Omental fat pad (tissue), 4 donors: ENCODE results near the gene PAGE4. TPM values are rescaled to one million over a fixed set of nuclear protein-coding genes. Genes with fewer than 3 reads are reported as not detected.

ENCODE experiments used
- ATAC-seq: fragments of 150-250 bp; one replicate; pipeline ENCODE4 v1.9.1; 2016; ENCODE audit warnings: mild to moderate bottlenecking, moderate library complexity; ENCODE audit not compliant: low FRiP score
- DNase-seq: peaks from one replicate; pipeline ENCODE4 v3.0.0-alpha.2; 2019; ENCODE audit warnings: low spot score
- CTCF ChIP-seq, 3 donors: fragments of 450-650 bp; IDR thresholded peaks; one replicate each; pipeline ENCODE4 v1.5.1; 2016 to 2017; ENCODE audit warnings: antibody characterized with exemption in 3 of 3, mild to moderate bottlenecking in 3 of 3, moderate library complexity in 2 of 3
- total RNA-seq, 4 donors: library from RNA; depleted of rRNA; stranded (reverse); fragments of >200 nt; gene quantifications; one replicate each; pipeline ENCODE4 v1.1.0, GENCODE V29; 2016

Gene PAGE4
- total RNA-seq, 4 donors from 2014 or later = not detected

GRCh38 chrX:49816435-49816834 lies 12.7 kb upstream of the PAGE4 start:
- DNase-seq (no peak), ATAC-seq (no peak)
- TF ChIP-seq CTCF (IDR thresholded peaks at IDR 0.05) = no peak

GRCh38 chrX:49838374-49838773 lies 9.3 kb downstream of the PAGE4 start:
- DNase-seq (no peak), ATAC-seq (no peak)
- peak in 1 of 3 donors; percentile 22 for TF ChIP-seq CTCF (IDR thresholded peaks at IDR 0.05)

GRCh38 chrX:49840679-49841078 lies 11.6 kb downstream of the PAGE4 start:
- TF ChIP-seq CTCF (IDR thresholded peaks at IDR 0.05) = no peak
- DNase-seq (peak; percentile 22), ATAC-seq (no peak)

GRCh38 chrX:49842621-49843020 lies 13.5 kb downstream of the PAGE4 start:
- TF ChIP-seq CTCF (IDR thresholded peaks at IDR 0.05) = no peak

GRCh38 chrX:49844611-49845010 lies 15.5 kb downstream of the PAGE4 start:
- ATAC-seq = no peak
- no peak for TF ChIP-seq CTCF (IDR thresholded peaks at IDR 0.05)
- DNase-seq = no peak

More at GRCh38 chrX:49842621-49843020, 13.5 kb downstream of the PAGE4 start:
- DNase-seq (no peak), ATAC-seq (no peak)

GRCh38 chrX:49845701-49846403 lies 16.7 kb downstream of the PAGE4 start:
- ATAC-seq = no peak
- no peak for DNase-seq
- no peak for TF ChIP-seq CTCF (IDR thresholded peaks at IDR 0.05)

- no peak for ATAC-seq
Observed at GRCh38 chrX:49846522-49846921, 17.4 kb downstream of the PAGE4 start.

More at GRCh38 chrX:49846522-49846921, 17.4 kb downstream of the PAGE4 start:
- TF ChIP-seq CTCF (IDR thresholded peaks at IDR 0.05) = no peak
- no peak for DNase-seq
